C4-2B (cell line): ENCODE data around the gene NAT8.
"Not testable (repeated sequence)": the region's sequence is repeated elsewhere in the genome, so short reads cannot be mapped to it uniquely, and the experiment has no call there.

Experiments used
- H3K27ac ChIP-seq: fragments of 450-650 bp; 2 replicates; pipeline ENCODE4 v1.5.1; 2017
- ZFX ChIP-seq: fragments of 450-650 bp; IDR thresholded peaks from 2 replicates; pipeline ENCODE4 v1.6.1; 2017
- TF ChIP-seq, protein P1 (sequence below): fragments of 450-650 bp; conservative IDR thresholded peaks from 2 replicates; pipeline ENCODE4 v1.5.1; 2017; ENCODE audit warnings: mild to moderate bottlenecking

The NAT8 gene

DNA sequence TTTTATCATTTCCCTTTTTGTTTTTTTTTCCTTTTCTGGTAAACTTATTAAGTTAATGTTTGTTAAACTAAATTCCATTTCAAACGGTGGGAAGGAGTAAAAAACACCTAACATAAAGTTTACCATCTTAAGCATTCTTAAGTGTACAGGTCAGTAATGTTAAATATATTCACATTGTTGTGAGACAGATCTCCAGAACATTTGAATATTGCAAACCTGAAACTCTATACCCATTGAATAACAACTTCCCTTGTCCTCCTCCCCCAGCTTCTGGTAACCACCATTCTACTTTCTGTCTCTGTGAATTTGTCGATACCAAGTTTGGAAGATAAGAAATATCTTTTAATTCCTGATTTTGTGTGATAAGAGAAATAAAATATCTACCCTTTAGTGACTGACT lies 12.0 kb upstream of the NAT8 start:
- TF ChIP-seq ZFX, result no peak
- TF ChIP-seq, protein P1, sequence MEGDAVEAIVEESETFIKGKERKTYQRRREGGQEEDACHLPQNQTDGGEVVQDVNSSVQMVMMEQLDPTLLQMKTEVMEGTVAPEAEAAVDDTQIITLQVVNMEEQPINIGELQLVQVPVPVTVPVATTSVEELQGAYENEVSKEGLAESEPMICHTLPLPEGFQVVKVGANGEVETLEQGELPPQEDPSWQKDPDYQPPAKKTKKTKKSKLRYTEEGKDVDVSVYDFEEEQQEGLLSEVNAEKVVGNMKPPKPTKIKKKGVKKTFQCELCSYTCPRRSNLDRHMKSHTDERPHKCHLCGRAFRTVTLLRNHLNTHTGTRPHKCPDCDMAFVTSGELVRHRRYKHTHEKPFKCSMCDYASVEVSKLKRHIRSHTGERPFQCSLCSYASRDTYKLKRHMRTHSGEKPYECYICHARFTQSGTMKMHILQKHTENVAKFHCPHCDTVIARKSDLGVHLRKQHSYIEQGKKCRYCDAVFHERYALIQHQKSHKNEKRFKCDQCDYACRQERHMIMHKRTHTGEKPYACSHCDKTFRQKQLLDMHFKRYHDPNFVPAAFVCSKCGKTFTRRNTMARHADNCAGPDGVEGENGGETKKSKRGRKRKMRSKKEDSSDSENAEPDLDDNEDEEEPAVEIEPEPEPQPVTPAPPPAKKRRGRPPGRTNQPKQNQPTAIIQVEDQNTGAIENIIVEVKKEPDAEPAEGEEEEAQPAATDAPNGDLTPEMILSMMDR, result no peak
- no peak overlapping the region for H3K27ac ChIP-seq

- TF ChIP-seq, protein P1, result no peak
- TF ChIP-seq ZFX, result no peak
These were observed 10.1 kb upstream of the NAT8 start for GRCh38 chr2:73652348-73652747.

DNA sequence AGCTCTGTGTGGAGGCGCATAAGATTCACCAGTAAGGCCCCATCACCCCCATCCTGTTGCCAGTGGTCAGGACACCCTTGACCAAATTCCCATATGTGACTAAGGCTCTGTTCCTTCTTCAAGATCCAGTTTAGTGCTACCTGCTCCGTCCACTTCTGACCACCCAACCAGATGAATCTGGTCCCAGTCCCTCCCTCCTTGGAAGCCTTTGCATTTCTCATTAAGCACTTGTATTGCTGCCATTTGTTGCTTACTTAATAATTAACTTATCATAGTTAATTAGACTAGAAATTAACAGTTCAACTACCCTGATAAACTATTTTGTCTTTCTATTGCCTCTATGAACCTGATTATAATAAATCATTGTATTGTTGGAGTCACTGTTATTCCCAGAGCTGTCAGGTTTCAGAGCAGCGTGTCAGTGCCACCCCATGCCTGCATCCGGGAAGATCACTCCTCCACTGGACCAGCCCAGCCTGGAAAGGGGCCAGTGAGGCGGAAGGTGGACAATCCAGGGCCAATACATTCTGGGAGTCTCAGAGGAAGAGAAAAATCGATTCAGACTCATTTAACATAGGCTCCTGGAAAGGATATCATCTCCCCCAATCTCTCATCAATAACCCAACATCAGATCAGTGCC lies 9.5 kb upstream of the NAT8 start:
- TF ChIP-seq, protein P1, result no peak
- TF ChIP-seq ZFX, result no peak
- no peak overlapping the region for H3K27ac ChIP-seq

More at GRCh38 chr2:73652348-73652747, 10.1 kb upstream of the NAT8 start:
- no peak overlapping the region for H3K27ac ChIP-seq

DNA sequence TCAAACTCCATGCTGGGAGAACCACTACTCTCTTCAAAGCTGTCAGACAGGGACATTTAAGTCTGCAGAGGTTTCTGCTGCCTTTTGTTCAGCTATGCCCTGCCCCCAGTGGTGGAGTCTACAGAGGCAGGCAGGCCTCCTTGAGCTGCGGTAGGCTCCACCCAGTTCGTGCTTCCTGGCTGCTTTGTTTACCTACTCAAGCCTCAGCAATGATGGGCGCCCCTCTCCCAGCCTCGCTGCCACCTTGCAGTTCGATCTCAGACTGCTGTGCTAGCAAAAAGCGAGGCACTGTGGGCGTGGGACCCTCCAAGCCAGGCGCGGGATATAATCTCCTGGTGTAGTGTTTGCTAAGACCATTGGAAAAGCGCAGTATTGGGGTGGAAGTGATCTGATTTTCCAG lies 5.5 kb upstream of the NAT8 start:
- not testable (repeated sequence) for H3K27ac ChIP-seq

GRCh38 chr2:73641767-73642062 lies 507 bp downstream of the NAT8 start:
- no peak for TF ChIP-seq ZFX
- TF ChIP-seq, protein P1, result no peak
- no peak overlapping the region for H3K27ac ChIP-seq

- peak overlapping the region; percentile 50 for H3K27ac ChIP-seq
- no peak for TF ChIP-seq ZFX
- TF ChIP-seq, protein P1, result no peak
These were observed 1.1 kb downstream of the NAT8 start for GRCh38 chr2:73640946-73641766.

DNA sequence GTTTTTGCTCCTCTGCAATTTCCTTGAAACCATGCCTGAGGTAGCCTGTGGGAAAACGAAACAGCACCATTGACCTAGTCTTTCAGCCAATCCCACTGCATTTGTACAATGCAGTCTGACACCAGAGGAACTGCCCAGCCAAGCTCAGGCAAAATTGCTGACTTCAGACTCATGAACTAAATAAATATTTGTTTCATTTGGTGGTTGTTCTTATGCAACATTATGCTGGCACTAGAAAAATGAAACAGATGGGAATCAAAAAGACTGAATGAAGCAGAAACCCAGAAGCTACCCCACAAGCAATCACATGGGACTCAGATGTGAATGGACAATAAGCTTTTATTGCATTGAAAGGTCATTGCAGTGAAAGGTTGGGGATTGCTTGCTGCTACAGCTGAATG lies 1.7 kb downstream of the NAT8 start:
- H3K27ac ChIP-seq, result peak overlapping the region; percentile 50
- TF ChIP-seq, protein P1, result no peak
- no peak for TF ChIP-seq ZFX
